ENCODE results near the gene C12orf50.

Gene C12orf50

GRCh38 chr12:87933991-87934390 is 95.2 kb downstream of the C12orf50 start:
- no peak overlapping the region for H3K27ac ChIP-seq
- TF ChIP-seq ZFX (IDR thresholded peaks at IDR 0.05): no peak
- TF ChIP-seq CTCF (conservative IDR thresholded peaks at IDR 0.05): no peak

DNA sequence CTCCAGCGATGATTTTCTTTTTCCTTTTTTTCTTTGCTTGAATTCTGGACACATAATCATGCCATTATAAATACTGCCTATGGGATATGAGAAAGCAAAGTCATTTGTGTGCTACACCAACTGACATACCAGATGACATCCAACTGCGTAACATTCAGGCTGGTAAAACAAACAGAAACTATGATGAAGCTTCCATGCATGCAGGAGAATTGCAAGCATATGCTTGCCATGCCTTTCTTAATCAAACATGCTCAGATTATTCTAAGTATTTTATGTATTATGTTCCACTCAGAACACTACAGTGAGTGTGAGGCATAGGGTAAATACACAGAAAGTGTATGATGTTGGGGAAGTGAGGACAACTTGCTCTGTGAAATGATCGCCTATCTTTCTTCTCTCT is 97.4 kb downstream of the C12orf50 start:
- no peak for TF ChIP-seq ZFX (IDR thresholded peaks at IDR 0.05)
- no peak for TF ChIP-seq CTCF (conservative IDR thresholded peaks at IDR 0.05)
- no peak overlapping the region for H3K27ac ChIP-seq

DNA sequence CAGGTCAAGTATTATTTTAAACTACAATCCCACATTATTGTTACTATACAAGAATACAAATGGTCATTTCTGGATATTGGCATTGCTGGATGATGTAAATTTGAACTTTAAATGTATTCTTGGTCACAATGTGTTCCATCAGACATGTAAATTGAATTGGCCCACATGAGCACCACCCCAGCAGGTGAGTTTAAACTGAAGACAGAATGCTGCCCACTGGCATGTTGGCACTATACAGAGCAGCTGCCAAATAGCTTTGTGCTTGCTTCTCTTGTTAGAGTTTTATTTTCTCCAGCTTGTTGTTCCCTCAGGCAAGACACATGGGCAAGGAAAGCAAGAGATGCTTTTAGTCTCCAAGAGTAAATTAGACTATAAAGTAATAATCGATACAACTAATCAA is 98.6 kb downstream of the C12orf50 start:
- TF ChIP-seq ZFX (IDR thresholded peaks at IDR 0.05): no peak
- no peak for TF ChIP-seq CTCF (conservative IDR thresholded peaks at IDR 0.05)

More for the DNA sequence above, 98.6 kb downstream of the C12orf50 start:
- H3K27ac ChIP-seq: no peak overlapping the region
